Keratinocyte (primary cell): Measurements from ENCODE around the gene PCNX1.

Source experiments
- CTCF ChIP-seq, 3 experiments: IDR thresholded peaks in 1 of 3; conservative IDR thresholded peaks in 1 of 3; optimal IDR thresholded peaks in 1 of 3; 2 replicates in 2 of 3; 3 replicates in 1 of 3; pipeline versions ENCODE3 to v1.5.1; 2011; ENCODE audit warnings: low read length in 3 of 3, mild to moderate bottlenecking in 3 of 3, moderate library complexity in 2 of 3, control low read depth in 1 of 3, inconsistent platforms in 1 of 3; ENCODE audit not compliant: insufficient read depth in 2 of 3; ENCODE audit errors: extremely low read depth in 1 of 3
- EZH2 ChIP-seq: IDR thresholded peaks from one replicate; pipeline ENCODE4 v1.6.1; 2012; ENCODE audit warnings: inconsistent platforms, mild to moderate bottlenecking, low read length, moderate library complexity

GRCh38 chr14:71140157-71140556 is 232.9 kb downstream of the PCNX1 start:
- TF ChIP-seq CTCF (optimal IDR thresholded peaks at IDR 0.05 in 1 of 3, IDR thresholded peaks at IDR 0.05 in 1 of 3, conservative IDR thresholded peaks at IDR 0.05 in 1 of 3; ENCODE audit: extremely low read depth in 1 of 3, insufficient read depth in 2 of 3, low read length in 3 of 3), result no peak
- no peak for TF ChIP-seq EZH2
